MM.1S (cell line): ENCODE results near the gene PITPNM1.

Experiments
- EZH2 ChIP-seq: fragments of 300-600 bp; sonication (generic); optimal IDR thresholded peaks from 2 replicates; pipeline ENCODE3; 2017; ENCODE audit warnings: low read depth, mild to moderate bottlenecking, antibody characterized with exemption, low read length, mixed read lengths
- EZH2phosphoT487 ChIP-seq: fragments of 300-600 bp; sonication (generic); IDR thresholded peaks from 2 replicates; pipeline ENCODE4 v1.6.1; 2018; ENCODE audit warnings: antibody characterized with exemption, low read length
- TF ChIP-seq, protein P1 (sequence below): fragments of 300-600 bp; sonication (generic); IDR thresholded peaks from 2 replicates; pipeline ENCODE4 v1.5.1; 2016; ENCODE audit warnings: antibody characterized with exemption, low read length, mixed read lengths

DNA sequence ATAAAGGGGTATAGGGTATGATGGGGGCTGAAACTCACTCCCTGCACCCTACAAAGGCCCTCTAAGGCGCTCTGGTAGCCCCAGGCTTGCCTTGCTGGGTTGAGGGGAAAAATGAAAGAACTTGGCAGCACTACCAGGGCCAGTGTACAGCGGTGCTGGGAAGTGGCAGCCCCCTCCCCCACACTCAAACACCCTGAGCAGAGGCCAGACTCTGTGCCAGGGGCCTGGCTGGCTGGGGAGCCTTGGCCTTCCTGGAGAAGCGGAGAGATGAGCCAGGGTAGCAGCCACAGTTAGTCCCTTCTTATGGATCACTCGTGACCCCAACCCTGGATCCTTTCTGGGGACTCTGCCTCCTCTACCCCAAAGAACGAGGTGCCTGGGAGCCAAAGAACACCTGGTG lies 38.8 kb downstream of the PITPNM1 start:
- TF ChIP-seq, protein P1, sequence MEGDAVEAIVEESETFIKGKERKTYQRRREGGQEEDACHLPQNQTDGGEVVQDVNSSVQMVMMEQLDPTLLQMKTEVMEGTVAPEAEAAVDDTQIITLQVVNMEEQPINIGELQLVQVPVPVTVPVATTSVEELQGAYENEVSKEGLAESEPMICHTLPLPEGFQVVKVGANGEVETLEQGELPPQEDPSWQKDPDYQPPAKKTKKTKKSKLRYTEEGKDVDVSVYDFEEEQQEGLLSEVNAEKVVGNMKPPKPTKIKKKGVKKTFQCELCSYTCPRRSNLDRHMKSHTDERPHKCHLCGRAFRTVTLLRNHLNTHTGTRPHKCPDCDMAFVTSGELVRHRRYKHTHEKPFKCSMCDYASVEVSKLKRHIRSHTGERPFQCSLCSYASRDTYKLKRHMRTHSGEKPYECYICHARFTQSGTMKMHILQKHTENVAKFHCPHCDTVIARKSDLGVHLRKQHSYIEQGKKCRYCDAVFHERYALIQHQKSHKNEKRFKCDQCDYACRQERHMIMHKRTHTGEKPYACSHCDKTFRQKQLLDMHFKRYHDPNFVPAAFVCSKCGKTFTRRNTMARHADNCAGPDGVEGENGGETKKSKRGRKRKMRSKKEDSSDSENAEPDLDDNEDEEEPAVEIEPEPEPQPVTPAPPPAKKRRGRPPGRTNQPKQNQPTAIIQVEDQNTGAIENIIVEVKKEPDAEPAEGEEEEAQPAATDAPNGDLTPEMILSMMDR, result no peak
- TF ChIP-seq EZH2 (no peak), EZH2phosphoT487 (no peak)
